Hippocampal formation (tissue), 2 donors: Measurements from ENCODE around the gene GPR137.
"Not testable (repeated sequence)": the region's sequence is repeated elsewhere in the genome, so short reads cannot be mapped to it uniquely, and the experiment has no call there.

ENCODE experiments used
- DNase-seq, 2 donors: peaks; one replicate each; lab custom pipeline; 2025; lab: John Stamatoyannopoulos, UW

Gene GPR137

DNA sequence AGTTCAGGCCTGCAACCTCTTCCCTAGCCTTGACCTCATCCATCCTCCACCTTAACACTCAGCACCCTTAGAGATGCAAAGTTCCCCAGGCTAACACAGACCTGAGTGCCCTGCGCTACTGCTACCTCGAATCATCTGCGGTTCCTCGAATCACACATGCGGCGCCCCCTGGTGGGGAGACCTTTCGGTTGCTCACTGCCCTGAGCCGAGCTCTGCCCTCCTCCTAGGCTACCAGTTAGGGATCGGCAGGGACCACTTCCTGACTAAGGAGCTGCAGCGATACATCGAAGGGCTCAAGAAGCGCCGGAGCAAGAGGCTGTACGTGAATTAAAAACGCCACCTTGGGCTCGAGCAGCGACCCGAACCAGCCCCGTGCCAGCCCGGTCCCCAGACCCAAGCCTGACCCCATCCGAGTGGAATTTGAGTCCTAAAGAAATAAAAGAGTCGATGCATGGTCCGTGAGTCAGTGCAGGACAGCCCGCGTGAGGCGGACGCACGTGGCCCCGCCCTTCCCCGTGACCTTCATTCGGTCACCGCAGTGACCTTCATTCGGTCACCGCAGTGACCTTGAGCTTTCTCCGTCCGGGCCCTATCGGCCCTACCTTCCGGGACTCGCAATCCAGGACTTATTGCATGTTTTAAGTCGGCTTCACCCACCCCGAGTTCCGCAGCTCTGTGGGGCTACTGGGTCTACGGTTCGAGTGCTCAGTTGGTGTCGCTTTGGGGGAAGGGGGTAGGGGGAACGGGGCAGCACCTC is 18.8 kb downstream of the GPR137 start:
- DNase-seq, result peak; percentile 78 to 88

DNA sequence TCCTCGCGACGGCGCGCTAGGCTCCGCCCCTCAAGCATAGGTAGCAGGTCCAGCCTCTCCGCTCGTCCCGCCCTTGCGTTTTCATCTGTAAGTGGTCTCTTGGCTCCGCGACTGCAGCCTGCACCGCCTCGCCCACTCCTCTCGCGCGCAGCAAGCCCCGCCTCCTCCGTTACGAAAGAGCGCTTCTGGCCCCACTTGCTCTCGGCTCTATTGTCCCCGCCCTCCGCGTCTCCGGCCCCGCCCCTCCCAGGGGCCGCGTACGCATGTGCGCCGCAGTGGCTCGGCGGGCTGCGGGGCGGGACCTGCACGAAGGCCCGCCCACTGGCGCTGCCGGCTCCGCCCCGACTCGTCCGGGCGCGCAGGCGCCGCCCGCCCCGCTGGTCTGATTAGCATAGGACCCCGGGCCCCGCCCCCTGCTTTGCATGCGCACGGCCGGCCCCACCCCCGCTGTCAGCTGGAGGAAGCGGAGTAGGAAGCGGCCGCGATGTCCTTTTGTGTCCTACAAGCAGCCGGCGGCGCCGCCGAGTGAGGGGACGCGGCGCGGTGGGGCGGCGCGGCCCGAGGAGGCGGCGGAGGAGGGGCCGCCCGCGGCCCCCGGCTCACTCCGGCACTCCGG is 19.5 kb downstream of the GPR137 start, which contains the start of gene ESRRA:
TSS of gene ESRRA (plus strand) at position 450 of the 616 bp plus-strand sequence. CDS start 1,656 bp downstream, outside the sequence.
- DNase-seq, result peak; percentile 97 to 99

DNA sequence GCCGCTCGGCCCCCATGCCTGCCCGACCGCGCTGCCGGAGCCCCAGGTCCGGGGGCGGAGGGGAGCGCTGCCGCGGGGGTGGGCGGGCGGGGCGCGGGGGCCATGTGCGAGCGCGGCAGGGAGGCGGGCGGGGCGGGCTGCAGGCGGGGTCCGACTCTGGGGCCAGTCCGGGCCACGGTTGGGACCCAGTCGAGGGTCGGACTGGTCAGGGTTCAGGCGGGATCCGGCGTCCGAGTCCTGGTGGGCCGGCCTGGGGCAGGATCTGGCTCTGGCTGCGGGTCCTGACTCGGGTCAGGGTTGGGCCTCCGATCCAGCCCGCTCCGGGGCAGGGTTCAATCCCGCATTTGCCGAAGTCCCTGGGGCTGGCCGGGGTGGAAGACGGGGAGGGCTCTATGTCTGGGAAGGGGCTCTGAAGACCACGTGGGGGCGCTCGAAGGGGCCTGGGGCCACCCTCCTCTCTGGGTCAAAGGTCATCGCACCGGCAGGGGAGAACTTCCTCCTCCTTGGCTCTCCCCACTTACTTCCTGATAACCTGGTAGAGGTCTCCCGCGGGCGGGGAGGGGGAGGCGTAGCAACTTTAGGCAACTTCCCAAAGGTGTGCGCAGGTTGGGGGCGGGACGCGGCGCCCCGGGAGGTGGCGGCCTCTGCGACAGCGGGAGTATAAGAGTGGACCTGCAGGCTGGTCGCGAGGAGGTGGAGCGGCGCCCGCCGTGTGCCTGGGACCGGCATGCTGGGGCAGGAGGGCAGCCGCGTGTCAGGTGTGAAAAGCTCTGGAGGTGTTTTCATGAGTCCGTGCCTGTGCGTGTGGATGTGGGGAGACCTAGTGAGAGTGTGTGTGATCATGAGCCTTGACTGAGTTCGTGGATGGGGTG is 20.3 kb downstream of the GPR137 start:
- peak in 1 of 2 donors; percentile 46 for DNase-seq

DNA sequence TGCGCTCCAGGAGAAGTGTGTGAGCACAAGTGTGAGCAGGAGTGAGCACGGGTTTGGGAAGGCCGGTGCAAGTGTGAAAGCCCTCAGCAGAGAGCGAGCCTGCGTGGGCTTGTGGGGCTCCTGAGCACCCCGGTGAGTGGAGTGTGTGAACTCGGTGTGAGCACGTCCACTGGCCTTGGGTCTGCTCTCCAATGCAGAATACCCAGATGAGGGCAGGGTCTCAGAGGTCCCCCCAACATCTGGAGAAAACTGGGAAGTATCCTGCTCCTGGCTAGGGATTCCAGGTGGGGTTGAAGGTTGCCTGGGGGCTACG is 20.9 kb downstream of the GPR137 start:
- DNase-seq, result no peak

DNA sequence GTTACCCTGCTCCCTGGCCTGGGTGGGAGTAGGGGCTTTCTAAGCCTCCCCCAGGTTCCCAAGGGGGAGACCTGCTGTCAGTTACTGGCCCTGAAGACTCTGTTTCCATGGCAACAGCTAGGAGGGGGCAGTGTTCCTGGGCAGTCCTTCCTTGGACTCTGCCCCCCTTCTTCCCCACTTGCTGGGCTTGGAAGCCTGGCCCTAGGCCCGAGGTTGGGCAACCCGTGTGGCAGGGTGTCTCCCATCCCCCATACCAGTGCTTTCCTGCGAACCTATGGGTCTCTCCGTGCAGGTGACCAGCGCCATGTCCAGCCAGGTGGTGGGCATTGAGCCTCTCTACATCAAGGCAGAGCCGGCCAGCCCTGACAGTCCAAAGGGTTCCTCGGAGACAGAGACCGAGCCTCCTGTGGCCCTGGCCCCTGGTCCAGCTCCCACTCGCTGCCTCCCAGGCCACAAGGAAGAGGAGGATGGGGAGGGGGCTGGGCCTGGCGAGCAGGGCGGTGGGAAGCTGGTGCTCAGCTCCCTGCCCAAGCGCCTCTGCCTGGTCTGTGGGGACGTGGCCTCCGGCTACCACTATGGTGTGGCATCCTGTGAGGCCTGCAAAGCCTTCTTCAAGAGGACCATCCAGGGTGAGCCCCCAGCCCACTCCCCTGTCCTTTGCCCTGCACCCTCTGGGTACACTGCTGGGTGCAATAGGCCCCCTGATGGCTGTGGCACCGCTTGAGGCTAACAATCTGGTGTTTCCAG is 21.4 kb downstream of the GPR137 start:
- DNase-seq, result peak in 1 of 2 donors; percentile 21

DNA sequence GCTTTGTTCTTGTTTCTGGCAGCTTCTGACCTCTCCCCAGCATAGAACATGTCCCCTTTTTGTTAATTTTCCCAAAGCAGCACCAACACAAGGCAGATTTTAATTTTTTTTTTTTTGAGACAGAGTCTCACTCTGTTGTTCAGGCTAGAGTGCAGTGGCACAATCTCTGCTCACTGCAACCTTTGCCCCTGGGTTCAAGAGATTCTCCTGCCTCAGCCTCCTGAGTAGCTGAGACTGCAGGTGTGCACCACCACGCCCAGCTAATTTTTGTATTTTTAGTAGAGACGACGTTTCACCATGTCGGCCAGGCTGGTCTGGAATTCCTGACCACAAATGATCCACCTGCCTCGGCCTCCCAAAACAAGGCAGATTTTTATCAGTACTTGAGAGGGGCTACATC is 22.1 kb downstream of the GPR137 start:
- not testable (repeated sequence) for DNase-seq

DNA sequence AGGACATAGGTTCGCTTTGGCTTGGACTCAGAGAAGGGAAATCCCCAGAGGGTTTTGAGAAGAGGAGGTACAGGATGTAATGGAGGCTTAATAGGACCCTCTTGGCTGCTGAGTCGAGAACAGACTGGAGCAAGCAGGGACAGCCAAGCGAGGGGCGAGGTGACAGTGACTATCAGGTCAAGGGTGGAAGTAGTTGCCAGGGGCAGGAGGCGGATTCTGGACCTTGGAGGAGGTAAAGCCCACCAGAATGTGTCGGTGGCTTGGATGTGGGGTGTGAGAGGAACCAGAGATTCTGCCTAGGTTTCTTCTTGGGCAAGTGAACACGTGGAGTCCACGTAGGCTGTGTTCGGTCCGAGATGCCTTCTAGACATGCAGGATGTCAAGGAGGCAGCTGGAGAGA is 27.3 kb downstream of the GPR137 start:
- DNase-seq, result no peak

DNA sequence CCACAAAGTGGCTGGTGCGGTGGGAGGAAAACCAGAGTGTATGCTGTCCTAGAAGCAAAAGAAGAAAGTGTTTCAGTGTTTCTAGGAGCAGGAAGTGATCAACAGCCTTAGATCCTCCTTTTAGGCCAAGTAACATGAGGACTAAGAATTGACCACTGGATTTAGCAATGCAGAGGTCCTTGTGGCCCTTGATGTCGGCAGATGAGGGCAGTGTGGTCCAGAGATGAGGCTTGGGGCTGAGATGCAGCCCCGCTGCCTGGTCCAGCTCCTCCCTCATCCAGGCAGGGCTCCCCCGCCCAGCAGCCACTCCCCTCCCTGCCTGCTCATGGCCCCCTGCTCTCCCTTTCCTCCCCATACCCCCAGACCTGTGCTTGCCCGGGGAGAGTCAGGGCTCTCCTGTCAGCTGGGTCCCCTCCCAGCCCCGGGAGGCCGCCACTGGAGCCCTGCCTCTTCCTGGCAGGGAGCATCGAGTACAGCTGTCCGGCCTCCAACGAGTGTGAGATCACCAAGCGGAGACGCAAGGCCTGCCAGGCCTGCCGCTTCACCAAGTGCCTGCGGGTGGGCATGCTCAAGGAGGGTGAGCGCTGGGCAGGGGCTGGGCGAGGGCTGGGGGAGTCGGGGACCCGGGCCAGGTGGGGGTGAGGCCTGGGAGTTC is 28.0 kb downstream of the GPR137 start:
- DNase-seq, result no peak

DNA sequence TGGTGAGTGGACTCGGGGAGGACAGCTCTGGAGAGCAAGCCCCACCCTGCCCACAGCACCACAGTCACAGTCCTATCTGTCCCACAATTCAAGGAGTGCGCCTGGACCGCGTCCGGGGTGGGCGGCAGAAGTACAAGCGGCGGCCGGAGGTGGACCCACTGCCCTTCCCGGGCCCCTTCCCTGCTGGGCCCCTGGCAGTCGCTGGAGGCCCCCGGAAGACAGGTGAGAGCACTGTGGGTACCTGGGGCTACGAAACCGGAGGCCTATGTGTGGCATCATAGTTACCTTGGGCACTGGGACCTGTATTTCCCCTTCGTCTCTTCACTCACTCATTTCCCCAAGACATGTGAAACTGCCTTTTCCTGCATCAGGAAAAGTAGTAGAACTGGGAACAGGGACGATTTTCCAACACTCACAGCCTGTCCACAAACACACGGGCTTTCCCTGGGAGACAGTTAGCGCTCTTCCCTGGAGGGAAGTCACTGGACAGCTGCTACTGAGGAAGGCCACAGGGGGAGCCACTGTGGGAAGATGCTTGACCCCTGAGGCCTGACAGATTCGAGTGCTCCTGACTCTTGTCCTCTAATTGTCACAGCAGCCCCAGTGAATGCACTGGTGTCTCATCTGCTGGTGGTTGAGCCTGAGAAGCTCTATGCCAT is 28.6 kb downstream of the GPR137 start:
- no peak for DNase-seq

DNA sequence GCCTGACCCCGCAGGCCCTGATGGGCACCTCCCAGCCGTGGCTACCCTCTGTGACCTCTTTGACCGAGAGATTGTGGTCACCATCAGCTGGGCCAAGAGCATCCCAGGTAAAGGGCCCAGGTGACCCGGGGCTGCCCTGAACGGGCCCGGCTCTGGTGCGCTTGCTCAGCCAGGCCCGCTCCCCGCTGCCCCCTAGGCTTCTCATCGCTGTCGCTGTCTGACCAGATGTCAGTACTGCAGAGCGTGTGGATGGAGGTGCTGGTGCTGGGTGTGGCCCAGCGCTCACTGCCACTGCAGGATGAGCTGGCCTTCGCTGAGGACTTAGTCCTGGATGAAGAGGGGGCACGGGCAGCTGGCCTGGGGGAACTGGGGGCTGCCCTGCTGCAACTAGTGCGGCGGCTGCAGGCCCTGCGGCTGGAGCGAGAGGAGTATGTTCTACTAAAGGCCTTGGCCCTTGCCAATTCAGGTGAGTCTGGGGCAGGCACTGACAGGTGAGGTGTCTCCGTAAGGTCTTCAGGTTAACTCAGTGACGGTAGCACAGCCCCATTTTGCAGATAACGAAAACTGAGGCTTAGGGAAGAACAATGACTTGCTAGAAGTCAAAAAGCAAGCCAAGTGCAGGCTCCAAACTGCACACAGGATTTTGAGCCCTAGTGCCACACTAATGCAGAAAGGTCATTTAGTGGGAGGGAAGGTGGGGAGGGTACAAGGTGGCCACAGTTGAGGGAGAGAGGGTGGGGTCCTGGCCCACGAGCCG is 29.3 kb downstream of the GPR137 start:
- DNase-seq, result no peak

DNA sequence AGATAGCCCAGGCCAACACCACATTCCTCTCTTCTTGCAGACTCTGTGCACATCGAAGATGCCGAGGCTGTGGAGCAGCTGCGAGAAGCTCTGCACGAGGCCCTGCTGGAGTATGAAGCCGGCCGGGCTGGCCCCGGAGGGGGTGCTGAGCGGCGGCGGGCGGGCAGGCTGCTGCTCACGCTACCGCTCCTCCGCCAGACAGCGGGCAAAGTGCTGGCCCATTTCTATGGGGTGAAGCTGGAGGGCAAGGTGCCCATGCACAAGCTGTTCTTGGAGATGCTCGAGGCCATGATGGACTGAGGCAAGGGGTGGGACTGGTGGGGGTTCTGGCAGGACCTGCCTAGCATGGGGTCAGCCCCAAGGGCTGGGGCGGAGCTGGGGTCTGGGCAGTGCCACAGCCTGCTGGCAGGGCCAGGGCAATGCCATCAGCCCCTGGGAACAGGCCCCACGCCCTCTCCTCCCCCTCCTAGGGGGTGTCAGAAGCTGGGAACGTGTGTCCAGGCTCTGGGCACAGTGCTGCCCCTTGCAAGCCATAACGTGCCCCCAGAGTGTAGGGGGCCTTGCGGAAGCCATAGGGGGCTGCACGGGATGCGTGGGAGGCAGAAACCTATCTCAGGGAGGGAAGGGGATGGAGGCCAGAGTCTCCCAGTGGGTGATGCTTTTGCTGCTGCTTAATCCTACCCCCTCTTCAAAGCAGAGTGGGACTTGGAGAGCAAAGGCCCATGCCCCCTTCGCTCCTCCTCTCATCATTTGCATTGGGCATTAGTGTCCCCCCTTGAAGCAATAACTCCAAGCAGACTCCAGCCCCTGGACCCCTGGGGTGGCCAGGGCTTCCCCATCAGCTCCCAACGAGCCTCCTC is 30.2 kb downstream of the GPR137 start:
- DNase-seq, result not testable (repeated sequence)

DNA sequence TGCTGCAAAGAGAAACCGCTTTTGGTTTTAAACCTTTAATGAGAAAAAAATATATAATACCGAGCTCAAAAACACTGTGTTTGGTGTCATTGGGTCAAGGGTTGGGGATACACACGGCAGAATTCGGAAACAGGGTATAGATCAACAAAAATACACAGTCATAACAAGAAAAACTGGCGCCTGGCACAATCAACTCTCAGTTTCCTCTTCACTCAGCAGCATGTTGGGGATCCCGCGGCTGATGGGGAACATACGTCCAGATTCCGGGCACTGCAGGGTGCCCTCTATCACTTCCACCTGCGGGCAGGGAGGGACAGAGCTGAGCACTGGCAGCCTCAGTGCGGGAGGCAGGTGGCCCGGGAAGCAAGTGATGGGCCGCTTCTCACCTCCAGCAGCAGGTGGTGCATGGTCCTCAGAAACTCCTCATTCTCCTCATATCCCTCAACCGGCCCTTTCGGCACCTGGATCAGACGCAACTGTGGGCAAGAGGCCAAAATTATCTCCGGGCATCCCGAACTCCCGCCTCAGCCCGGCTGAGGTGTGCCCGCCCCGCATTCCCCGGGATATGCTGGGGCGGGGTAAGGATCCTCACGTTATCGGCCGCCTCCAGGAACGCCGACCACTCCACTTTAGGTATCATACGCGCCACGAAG is 31.1 kb downstream of the GPR137 start:
- no peak for DNase-seq

DNA sequence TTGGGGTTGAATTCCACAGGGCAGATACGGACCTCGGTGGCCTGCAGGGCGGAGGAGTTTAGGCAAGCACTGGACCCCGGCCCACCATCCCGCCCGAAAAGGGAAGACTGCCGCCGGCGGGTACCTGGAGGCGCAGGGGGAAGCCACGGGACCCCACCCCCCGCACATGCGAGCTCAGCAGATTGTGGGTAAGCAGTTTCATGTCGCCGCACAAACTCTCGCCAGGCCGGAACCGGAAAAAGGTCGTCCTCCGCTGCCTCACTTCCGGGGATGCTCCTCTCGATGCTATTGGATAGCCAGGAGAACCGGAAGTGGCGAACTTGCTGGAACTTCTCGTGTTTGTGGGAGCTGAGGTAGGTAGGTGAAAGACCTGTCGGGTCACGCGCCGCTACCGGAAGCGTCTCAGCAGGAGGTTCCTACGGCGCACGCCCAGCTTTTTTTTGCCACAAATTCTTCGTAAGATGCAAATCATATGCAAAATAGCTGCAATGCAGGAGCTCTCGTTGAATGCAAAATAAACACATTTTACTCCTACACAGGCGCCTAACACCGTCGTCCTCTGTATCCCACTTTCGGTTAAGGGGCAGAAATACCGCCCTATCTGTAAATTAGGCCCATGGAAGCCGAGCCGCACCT is 31.8 kb downstream of the GPR137 start, which contains the start of gene TRMT112:
TSS of gene TRMT112 (minus strand) at position 235 of the 636 bp plus-strand sequence. CDS start at position 202, 33 bp downstream.
- peak; percentile 91 to 95 for DNase-seq

DNA sequence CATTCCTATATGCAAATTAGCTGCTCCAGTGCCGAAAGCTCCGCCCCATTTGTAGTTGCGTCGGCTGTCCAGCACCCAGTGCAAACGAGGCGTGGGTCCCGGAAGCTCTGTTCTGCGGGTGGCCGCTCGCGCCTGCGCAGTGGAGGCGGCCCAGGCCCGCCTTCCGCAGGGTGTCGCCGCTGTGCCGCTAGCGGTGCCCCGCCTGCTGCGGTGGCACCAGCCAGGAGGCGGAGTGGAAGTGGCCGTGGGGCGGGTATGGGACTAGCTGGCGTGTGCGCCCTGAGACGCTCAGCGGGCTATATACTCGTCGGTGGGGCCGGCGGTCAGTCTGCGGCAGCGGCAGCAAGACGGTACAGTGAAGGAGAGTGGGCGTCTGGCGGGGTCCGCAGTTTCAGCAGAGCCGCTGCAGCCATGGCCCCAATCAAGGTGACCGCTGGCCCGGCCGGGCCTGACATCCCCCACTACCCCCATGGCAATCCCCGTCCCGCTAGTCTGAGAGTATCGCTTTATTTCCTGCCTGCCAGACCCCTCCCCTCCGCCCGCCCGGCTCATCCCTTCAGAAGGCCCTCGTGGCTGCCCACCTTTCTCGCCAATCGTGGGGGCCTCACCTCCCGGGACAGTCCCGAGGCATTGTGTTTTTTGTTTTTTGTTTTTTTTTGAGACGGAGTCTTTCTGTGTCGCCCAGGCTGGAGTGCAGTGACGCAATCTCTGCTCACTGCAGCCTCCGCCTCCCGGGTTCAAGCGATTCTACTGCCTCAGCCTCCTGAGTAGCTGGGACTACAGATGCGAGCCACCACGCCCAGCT is 32.5 kb downstream of the GPR137 start, which contains the start of gene PRDX5:
TSS of gene PRDX5 (plus strand) at position 161 of the 805 bp plus-strand sequence. CDS start at position 256, 95 bp downstream.
- peak; percentile 98 for DNase-seq

DNA sequence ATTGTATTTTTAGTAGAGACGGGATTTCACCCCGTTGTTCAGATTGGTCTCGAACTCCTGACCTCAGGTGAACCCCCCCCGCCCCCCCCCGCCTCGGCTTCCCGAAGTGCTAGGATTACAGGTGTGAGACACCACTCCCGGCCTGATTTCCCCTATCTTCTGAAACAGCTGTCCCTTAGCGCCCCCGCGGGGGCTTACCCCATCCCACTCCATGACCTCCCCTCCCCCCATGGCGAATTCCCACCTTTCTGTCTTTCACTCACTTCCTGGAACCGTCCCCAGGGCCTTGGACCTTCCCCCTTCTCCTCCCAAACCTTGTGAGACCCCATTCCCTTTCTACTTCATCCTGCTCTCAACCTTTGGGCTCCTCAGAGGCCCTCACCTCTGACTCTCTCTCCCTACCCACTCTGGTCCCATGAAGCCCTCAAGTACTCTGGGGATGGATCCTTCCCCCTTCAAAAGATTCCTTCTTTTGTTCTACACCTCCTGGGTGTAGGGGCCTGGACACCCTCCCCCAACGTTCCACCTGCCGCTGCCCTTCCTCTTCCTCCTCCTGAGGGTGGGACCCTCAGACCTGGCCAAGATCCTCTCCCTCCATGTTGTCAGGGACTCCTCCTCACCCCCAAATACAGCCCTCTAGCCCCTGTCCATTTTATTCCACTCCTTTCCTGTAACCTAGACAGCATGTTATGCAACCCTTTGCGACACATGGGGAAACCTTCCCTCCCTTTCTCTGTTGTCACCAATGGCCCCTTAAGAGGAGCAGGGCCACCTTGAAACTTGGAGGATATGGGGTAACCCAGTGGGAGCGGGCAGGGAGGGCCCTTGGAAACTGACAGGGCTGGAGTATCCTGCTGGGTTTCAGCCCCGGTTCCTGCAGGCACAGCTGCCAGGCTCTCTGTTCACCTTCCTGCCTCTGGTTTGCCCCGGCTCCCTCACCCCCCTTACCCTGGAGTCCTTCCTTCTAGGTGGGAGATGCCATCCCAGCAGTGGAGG is 33.4 kb downstream of the GPR137 start:
- DNase-seq, result no peak

DNA sequence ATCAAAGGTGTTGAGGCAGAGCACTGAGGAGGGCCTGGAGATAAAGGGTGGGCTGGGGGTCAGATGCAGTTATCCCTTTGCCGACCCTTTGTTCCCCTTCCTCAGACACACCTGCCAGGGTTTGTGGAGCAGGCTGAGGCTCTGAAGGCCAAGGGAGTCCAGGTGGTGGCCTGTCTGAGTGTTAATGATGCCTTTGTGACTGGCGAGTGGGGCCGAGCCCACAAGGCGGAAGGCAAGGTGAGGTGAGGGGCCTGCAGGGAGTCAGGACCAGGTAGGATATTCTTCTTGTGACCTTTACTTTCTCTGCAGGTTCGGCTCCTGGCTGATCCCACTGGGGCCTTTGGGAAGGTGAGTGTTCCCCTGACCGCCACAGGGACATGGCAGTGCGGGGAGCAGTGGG is 34.9 kb downstream of the GPR137 start:
- no peak for DNase-seq
